ENCODE data around the gene BCL2L11.

DNA sequence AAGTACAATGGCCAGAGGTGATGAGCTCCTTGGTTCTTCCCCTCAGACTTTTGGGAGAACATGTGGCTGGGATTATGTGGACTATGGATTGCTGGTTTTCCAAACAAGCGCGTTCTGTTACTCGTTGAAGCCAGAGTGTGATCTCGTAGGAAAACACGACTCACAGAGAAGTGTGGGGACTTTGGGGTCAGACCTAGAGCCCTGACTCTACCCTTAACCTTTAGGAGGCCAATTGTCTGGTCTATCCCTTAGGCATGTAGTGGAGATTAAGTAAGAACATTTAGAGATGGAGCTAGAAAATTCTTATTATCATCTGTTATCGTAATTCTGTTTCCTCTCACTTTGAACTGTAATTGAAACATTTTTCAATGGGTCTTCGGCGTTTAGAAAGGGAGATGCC lies 35.8 kb downstream of the BCL2L11 start:
- TF ChIP-seq, protein P1, sequence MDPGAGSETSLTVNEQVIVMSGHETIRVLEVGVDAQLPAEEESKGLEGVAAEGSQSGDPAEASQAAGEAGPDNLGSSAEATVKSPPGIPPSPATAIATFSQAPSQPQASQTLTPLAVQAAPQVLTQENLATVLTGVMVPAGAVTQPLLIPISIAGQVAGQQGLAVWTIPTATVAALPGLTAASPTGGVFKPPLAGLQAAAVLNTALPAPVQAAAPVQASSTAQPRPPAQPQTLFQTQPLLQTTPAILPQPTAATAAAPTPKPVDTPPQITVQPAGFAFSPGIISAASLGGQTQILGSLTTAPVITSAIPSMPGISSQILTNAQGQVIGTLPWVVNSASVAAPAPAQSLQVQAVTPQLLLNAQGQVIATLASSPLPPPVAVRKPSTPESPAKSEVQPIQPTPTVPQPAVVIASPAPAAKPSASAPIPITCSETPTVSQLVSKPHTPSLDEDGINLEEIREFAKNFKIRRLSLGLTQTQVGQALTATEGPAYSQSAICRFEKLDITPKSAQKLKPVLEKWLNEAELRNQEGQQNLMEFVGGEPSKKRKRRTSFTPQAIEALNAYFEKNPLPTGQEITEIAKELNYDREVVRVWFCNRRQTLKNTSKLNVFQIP (CRISPR knock-in tag; IDR thresholded peaks at IDR 0.05; ENCODE audit: borderline replicate concordance, low read depth) = no peak
- TF ChIP-seq PATZ1 (CRISPR knock-in tag; IDR thresholded peaks at IDR 0.05; ENCODE audit: borderline replicate concordance) = no peak
- no peak for TF ChIP-seq ZC3H10 (CRISPR knock-in tag; IDR thresholded peaks at IDR 0.05)
- TF ChIP-seq ARNTL (CRISPR knock-in tag; IDR thresholded peaks at IDR 0.05; ENCODE audit: borderline replicate concordance, low read depth) = no peak
- no peak for TF ChIP-seq ESRRG (CRISPR knock-in tag; IDR thresholded peaks at IDR 0.05)
- TF ChIP-seq RARB (CRISPR knock-in tag; IDR thresholded peaks at IDR 0.05) = no peak
- TF ChIP-seq ZFP3 (CRISPR knock-in tag; IDR thresholded peaks at IDR 0.05) = no peak
- no peak for TF ChIP-seq ZNF70 (CRISPR knock-in tag; IDR thresholded peaks at IDR 0.05)
- no peak for TF ChIP-seq TCF4 (CRISPR knock-in tag; IDR thresholded peaks at IDR 0.05; ENCODE audit: borderline replicate concordance)
- TF ChIP-seq, protein P2, sequence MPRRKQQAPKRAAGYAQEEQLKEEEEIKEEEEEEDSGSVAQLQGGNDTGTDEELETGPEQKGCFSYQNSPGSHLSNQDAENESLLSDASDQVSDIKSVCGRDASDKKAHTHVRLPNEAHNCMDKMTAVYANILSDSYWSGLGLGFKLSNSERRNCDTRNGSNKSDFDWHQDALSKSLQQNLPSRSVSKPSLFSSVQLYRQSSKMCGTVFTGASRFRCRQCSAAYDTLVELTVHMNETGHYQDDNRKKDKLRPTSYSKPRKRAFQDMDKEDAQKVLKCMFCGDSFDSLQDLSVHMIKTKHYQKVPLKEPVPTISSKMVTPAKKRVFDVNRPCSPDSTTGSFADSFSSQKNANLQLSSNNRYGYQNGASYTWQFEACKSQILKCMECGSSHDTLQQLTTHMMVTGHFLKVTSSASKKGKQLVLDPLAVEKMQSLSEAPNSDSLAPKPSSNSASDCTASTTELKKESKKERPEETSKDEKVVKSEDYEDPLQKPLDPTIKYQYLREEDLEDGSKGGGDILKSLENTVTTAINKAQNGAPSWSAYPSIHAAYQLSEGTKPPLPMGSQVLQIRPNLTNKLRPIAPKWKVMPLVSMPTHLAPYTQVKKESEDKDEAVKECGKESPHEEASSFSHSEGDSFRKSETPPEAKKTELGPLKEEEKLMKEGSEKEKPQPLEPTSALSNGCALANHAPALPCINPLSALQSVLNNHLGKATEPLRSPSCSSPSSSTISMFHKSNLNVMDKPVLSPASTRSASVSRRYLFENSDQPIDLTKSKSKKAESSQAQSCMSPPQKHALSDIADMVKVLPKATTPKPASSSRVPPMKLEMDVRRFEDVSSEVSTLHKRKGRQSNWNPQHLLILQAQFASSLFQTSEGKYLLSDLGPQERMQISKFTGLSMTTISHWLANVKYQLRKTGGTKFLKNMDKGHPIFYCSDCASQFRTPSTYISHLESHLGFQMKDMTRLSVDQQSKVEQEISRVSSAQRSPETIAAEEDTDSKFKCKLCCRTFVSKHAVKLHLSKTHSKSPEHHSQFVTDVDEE (CRISPR knock-in tag; IDR thresholded peaks at IDR 0.05) = no peak
